Suppressor macrophage (primary cell): Measurements from ENCODE around the gene SCN1A.
"Not testable (repeated sequence)": the region's sequence is repeated elsewhere in the genome, so short reads cannot be mapped to it uniquely, and the experiment has no call there.

ENCODE experiments used
- DNase-seq, 4 experiments: peaks; one replicate each; pipeline ENCODE4 v3.0.0-alpha.2; 2020 to 2022

The SCN1A gene

DNA sequence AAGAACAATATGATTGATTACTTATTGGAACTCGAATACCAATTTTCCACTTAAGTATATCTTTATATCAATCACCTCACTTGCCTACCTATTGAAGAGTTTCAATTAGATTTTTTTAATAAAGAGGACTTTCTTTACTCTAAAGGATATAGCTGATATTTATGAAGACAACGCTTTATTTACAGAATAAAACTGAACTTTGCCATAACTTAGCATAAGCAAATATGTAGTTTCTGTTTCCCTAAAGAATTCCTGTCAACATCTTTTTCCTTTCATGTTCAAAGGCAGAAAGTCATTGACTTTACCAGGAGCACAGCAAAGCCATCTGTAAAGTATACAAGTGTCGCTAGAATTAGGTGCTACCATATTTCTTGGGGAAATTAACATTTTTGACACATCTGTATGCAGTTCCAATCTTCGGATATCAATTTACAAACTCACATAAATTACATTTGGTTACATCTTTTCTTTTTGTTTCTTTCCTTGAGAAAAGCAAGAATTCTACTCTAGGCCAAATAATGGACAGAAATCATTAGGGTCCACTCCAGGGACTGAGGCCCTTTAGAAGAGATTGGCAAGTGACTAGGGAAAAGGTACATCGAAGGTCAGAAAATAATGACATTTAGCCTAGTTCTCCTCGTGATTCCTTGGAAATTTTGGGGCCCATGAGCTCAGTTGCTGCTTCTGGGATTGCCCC is 7.5 kb upstream of the SCN1A start:
- DNase-seq: no peak

DNA sequence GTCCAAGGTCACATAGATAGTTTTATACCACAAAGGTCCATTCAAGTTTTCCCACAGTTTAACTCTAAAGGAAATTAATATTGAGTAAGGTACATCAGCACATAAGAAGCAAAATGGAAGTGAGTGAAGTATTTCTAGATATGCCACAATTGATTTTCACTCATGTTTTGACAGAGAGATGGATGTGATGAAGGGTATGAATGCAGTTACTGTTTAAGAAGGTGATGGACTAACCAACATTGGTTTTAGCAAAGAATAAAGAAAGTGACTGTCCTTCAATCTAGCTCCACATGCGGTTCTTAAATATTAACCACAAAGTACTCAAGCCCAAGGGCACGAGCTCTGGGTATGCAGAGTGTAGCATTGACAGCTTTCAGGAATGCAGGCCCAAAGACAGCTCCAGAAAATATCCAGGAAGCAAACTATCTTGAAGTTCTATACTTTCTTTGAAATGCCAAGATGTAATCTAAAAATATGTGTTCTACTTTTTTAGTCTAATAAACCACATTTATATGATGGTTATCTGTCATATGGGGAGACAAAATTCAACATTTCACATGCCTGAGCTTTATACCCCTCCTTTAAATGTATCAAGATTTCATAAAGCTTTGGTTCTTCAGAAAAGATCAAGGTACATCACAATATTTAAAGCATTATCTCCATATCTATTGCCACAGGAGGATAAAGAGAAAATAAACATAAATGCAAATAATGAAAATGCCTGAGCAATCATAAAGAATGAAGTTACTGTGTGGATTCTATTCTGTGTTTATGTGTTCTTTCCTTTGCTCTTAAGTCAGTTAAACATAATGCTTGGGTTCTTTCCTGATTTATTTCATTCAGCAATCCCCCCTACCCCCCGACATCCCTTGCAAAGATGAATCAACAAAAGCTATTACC is 6.7 kb upstream of the SCN1A start:
- DNase-seq: no peak

- no peak for DNase-seq
Observed at GRCh38 chr2:166133653-166134052, 5.8 kb upstream of the SCN1A start.

GRCh38 chr2:166128156-166128505 is 311 bp upstream of the SCN1A start:
- DNase-seq: no peak

GRCh38 chr2:166126007-166126639 is 1.7 kb downstream of the SCN1A start:
- DNase-seq: no peak

DNA sequence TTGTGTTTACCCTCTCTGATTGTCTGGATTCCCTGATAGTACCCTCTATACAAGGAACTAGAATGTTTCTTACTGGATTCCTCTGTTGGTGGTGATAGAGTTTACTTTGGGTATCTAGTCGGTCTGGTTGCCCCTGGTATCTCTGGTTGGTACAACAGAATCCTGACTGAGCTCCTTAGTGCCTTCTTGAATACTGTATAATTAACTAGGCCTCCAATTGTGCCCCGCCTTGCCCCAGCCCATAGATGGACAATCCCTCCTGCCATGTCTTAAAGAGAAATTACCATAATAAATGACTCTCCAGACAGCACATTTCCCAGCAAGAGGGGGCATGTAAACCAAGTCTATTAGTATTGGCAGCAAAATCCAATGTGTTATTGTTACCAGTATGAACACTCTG is 2.3 kb downstream of the SCN1A start:
- DNase-seq: no peak

- no peak for DNase-seq
Observed at GRCh38 chr2:166118180-166118579, 9.6 kb downstream of the SCN1A start.

- no peak for DNase-seq
Observed at GRCh38 chr2:166117491-166117890, 10.3 kb downstream of the SCN1A start.

DNA sequence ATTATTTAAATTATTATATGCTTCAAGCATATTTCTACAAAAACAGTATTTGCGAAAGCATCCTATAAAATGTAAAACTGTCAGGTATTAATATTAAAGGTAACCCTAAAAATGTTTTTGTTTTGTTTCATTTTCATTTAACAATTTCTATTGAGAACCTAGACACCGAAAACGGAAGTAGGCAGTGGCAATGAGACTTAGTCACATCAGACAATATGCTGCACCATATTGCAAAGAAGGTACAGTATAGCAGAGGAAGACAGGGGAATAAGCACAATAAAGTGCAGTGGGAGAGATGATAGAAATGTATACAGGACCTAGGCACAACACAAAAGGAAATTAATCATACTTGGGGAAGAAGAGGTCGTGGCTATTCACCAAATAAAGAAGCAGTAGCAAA is 12.2 kb downstream of the SCN1A start:
- no peak for DNase-seq

DNA sequence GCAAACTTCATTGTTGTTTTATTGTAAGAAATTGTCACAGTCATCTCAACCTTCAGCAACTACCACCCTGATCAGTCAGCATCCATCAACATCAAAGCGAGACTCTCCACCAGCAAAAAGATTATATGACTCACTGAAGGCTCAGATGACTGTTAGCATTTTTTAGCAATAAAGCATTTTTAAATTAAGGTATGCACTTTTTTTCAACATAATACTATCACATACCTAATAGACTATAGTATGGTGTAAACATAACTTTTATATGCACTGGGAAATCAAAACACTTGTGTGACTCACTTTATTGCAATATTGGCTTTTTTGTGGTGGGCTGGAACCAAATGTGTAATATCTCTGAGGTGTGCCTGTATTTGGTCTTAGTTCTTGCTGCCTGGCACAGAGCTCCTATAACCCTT is 15.6 kb downstream of the SCN1A start:
- no peak for DNase-seq

DNA sequence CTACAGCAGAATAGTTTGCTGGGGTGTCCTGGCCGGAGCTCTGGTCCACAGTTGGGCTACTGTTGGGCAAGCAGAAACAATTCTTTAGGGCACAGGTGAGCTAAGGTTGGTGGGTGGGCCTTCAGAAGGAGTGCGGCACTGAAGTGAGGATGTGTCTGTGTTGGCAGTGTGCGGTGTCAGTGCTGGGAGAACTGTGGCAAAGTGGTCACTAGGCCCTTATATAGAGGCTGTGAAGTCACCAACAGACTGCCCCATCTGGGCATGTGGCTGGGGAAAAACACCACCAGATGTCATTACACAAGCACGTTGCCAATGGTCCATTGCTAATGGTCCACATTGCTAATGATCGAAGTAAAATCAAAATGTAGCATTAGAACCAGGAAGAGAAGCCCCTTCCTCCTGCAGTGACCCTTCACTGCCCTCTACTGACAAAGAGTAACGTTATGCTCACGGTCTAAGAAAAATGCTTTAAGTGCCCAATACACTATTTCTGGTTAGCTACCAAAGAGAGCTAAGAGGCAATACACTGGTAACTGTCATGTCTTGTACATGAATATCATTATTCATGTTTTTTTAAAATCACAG is 21.3 kb downstream of the SCN1A start:
- peak; percentile 24 to 72 (median 53) for DNase-seq

DNA sequence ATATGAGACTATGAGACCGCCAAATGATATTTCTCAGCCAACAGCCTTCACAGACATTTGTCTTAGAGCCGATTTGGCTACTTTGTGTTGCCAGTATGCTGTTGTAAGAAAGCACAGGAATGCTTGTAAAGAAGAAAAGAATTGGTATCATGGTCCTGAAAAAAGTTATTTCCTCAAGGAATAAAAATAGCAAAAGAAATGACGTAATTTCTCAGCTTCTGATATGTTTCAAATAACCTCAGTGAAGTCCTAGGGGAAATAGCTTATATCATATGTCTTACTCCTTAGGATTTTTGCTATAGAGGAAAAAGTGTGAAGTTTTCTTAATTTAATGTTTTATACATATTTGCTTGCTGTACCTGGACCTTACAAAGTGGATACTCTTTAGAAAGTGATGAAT is 23.0 kb downstream of the SCN1A start:
- peak in 2 of 4 experiments; percentile 19 to 25 for DNase-seq

DNA sequence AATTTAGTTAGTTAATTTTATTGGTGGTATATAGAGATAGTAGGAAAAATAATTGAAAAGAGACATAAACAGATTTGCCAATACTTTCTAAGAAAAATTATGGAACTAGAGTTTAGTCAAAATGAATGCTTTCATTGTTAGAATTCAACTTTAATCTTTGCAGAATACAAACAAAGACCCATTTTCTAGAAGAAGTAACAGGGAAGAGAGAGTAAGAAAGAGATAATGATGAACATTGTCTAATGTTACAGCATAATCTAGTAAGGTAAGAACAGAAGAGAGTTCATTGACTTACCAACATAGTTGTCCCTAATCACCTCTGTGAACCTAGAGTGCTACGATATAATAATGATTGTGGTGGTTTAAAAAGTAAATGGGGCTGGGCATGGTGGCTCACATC is 23.7 kb downstream of the SCN1A start:
- no peak for DNase-seq

- not testable (repeated sequence) for DNase-seq
Observed at GRCh38 chr2:166103277-166103676, 24.5 kb downstream of the SCN1A start.

DNA sequence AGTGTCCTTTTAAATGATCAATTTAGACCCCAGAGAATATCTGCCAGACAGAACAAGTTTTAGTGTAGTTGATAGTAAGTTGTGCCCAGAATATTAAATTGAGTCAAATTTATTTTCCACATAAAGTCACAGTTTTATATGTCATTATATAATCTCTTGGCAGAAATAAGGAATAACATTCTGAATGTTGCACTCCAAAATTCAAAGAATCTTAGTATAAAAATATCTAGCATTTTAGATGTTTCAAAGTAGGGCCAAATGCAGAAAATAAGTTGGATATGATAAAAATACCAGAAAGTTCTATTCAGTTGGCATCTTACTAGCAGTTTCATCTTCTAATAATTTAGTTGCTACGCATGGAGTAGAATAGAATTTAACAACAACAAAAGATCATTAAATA is 33.5 kb downstream of the SCN1A start:
- no peak for DNase-seq

DNA sequence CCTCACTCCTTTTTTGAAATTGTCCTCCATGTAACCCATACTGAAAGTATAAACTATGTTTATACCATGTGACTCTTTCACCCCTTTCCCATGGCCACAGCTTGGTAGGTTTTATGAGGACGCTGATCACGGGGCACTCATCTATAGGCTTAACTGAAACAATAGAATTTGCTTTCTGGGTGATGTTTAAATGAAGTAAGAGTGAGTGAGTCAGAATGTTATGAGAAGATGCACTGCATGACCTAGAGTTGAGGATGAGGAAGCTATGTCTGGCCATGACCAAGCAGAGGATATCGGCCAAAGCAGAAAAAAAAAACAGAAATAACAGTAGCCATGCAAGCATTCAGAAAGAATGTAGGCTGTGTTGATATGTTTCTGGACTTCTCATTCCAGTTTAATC is 34.9 kb downstream of the SCN1A start:
- DNase-seq: peak; percentile 60 to 91 (median 74)

- peak in 3 of 4 experiments; percentile 7 to 21 (median 17) for DNase-seq
Observed at GRCh38 chr2:166091439-166091838, 36.4 kb downstream of the SCN1A start.

GRCh38 chr2:166090908-166091307 is 36.9 kb downstream of the SCN1A start:
- DNase-seq: peak; percentile 46 to 76 (median 62)

DNA sequence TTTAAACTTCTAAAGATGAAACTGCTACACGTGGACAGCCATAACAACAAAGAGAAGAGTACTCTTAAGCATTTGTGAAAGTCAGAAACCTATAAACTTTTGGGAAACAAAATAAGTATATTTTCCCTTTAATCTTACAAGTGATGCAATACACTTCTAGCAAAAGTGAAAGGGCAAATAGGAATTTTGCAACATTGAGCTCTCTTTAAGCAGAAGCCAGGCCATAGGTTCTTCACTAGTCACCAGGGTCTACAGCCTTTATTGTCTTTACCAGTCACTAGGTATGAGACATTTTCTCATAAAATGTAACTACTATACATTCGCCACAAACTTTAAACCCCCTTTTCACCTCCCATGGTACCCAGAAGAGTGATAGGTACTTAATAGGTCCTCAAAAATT is 37.5 kb downstream of the SCN1A start:
- peak; percentile 42 to 77 (median 58) for DNase-seq

DNA sequence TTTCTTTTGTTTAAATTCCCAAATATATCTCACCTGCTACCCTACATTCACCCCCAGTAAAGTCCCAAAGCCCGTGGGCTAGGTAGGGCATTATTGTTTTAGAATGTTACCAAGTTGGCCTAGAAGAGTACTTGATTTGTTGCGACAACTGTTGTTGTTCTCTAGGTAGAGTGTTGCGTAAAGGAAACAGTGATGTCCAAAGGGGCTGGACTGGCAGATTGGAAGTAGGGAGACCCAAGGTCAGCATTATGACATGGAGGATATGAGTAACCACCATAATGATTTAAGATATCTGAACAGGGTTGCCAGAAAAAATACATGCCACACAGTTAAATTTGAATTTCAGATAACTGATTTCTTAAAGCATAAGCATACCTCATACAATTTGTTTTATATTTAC is 39.2 kb downstream of the SCN1A start:
- DNase-seq: peak; percentile 18 to 72 (median 34)

DNA sequence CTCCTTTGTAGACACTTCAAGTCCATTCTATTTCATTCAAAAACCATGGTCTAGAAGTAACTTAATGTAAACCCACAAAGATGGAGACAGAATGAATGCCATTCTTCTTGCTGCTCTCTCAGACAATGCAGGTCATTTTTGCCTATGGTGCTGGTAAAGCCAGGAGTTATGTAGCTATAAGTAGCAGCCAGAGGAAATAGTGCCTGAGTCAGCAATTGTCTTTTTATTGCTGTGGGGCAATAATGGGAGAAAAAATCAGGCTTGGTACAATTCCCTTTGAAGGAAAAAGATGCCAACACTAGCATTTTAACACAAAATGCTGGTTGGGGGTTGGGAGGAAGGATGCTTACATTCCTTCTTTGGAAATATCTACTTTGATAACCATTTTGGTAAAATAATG is 43.5 kb downstream of the SCN1A start:
- no peak for DNase-seq

DNA sequence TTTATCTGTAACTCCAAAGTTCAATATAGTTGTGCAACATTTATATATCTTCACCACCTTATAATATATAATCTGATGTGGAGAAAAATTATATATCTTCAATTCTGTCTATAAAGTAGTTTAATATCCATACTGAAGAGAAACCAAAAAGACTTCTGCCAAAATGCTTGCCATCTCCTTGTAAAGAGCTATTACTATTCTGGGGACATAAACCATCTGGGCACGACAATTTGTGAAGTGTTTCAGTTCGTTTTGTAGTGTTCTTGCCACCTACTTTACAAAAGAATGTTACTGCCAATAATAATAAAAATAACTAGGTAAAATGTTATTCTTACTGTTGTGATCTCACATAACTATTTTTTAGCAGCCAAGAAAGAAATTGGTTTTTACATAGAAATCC is 45.1 kb downstream of the SCN1A start:
- DNase-seq: no peak

GRCh38 chr2:166081852-166082251 is 46.0 kb downstream of the SCN1A start:
- DNase-seq: no peak
